Inflammatory macrophage treated with lipopolysaccharide for 4 hours (primary cell): Measurements from ENCODE around the gene DPPA3.
"Not testable (repeated sequence)": the region's sequence is repeated elsewhere in the genome, so short reads cannot be mapped to it uniquely, and the experiment has no call there.

ENCODE experiments used
- DNase-seq: peaks from one replicate; pipeline ENCODE4 v3.0.0-alpha.2; 2020

The DPPA3 gene

GRCh38 chr12:7731486-7731885 lies 20.3 kb downstream of the DPPA3 start:
- DNase-seq: no peak

- DNase-seq: no peak
Measured at GRCh38 chr12:7732993-7733392, 21.8 kb downstream of the DPPA3 start.

- DNase-seq: peak; percentile 77
Measured at GRCh38 chr12:7747246-7747645, 36.0 kb downstream of the DPPA3 start, which contains the start of gene CLEC4C. Gene CLEC4C, minus strand, starts transcription at chr12:7747375. Its CDS starts 27 bp downstream, at chr12:7747348.

- DNase-seq: no peak
Measured at GRCh38 chr12:7748852-7749251, 37.6 kb downstream of the DPPA3 start.

GRCh38 chr12:7749442-7749841 lies 38.2 kb downstream of the DPPA3 start:
- DNase-seq: no peak

GRCh38 chr12:7750350-7750749 lies 39.1 kb downstream of the DPPA3 start:
- no peak for DNase-seq

- no peak for DNase-seq
Measured at GRCh38 chr12:7751394-7751793, 40.2 kb downstream of the DPPA3 start.

GRCh38 chr12:7751941-7752922 lies 41.0 kb downstream of the DPPA3 start:
- DNase-seq: not testable (repeated sequence)

GRCh38 chr12:7755668-7756067 lies 44.4 kb downstream of the DPPA3 start:
- DNase-seq: not testable (repeated sequence)

GRCh38 chr12:7756993-7757392 lies 45.8 kb downstream of the DPPA3 start:
- DNase-seq: no peak

- DNase-seq: peak; percentile 6
Measured at GRCh38 chr12:7758766-7759140, 47.5 kb downstream of the DPPA3 start.
